NCI-H128 (cell line): Measurements from ENCODE around the gene SMARCC1.
A peak's percentile ranks its signal among the peaks of the same experiment; 100 is the strongest.
"Not testable (repeated sequence)": the region's sequence is repeated elsewhere in the genome, so short reads cannot be mapped to it uniquely, and the experiment has no call there.

ENCODE experiments used
- DNase-seq: peaks from one replicate; lab custom pipeline; 2025; ENCODE audit not compliant: unreplicated experiment; lab: John Stamatoyannopoulos, UW

The SMARCC1 gene

DNA sequence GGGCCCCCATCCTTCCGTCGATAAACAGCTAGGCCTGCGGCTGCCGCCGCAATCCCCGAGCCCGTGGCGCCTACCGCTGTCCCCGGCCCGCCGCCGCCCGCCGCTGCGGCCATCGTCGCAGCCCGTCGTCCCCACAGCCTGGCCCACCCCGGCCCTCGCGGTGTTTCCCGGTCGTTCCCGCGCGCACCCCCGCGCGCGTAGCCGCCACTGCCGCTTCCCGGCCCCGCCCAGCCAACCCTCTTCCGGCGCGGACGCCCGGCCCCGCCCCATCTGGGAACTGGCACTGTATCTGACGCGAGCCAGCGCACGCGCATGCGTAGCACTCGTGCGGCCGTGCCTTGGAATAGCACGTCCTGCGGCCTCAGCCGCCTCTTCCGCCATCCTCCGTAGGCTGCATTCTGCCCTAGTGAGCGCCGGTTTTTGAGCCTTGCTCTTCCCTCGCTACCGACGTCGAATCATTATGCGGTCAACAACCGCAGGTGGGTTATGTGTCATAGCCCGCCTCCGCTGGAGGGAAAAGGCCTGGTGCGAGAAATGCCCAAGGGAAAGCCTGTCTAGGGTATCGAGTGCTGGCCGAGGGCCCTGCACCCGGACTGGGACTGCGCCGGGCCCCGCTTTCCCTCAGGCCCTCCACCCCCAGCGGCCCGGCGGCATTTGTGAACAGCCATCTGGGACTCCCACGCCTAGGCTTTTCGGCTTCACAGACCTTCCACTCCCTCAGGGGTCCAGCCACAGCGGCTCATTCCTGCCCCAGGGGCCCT, at the start of gene SMARCC1:
Gene SMARCC1 (minus strand): TSS at position 209 of the 761 bp plus-strand sequence. CDS start 96 bp downstream, at position 113.
- DNase-seq = peak; percentile 90

- not testable (repeated sequence) for DNase-seq
Observed at GRCh38 chr3:47829482-47829881, 47.8 kb upstream of the SMARCC1 start.

DNA sequence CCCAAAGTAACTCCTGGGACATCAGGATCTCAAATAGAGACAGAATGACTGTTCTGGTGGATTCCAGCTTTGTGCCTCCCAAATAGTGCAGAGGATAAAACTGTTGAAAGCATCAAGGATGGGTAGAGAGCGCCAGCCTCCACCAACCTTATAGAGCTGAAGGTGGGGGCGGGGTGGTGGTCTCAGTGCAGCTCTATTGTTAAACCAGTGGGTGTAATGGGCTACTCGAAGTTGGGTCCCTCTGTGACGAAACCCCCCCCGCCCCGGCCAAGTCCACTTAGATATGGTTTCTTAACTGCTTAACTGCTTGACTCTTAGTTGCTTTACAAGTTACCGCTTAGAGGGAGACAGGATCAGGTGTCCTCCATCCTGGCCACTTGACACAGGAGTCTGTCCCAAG, 43.9 kb upstream of the SMARCC1 start:
- no peak for DNase-seq

DNA sequence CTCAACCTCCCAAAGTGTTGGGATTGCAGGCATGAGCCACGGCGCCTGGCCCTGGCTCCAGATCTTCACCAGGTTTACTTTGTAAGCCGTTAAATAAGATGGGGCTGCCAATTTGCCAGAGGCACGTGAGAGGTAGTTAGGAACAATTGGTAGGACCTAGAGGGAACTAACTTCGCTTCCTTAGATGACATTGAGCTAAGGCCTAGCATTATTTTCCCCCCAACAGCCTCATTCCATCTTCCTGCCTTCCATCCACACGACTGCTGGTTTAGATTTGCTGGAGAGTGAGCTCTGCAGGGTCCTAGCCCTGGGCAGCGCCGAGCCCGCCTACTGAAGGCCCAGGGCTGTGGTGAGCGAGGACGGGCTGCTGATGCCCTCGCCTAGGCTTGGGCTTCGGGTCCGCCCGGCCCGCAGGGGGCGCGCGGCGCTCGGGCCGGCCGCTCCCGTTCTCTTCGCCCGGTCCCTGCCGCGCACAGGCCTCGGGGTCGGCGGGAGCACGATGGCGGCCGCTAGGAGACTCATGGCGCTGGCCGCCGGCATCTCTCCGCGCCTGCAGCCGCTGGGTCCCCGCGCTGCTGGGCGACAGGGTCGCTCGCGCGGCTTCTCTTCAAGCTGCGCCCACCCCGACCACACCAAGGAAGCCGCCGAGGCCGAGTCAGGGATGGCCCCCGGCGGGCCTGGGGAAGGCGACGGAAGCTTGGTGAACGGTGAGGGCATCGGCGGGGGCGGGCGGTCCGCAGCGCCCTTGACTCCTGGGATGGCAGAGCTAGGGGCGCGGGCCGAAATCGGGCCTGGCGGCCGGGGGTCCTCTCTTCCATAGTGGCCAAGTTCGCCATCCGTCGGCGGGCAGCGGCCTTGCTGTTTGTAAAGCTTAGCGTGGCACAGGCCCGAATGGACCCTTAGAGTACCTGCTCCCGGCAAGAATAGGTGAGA, 43.1 kb upstream of the SMARCC1 start:
- DNase-seq = peak; percentile 28

DNA sequence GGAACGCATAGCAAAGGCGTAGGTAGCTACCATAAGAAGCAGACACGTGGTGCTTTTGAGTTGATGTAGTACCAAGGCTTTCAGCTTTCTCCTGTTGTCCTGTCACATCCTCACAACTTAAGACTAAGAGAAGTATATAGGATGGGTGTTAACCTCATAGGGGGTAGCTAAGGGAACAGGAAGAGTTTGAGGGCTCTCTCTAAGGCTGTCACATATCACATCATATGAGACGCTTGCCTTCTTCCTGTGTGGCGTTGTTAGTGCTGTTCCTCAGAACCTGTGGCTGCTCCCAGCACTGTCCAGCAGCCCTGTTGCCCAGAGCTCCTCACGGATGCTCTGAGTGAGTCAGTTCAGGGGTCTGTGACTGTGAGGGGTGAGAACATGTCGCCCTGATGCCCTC, 35.9 kb upstream of the SMARCC1 start:
- DNase-seq = no peak

- no peak for DNase-seq
Observed at GRCh38 chr3:47813551-47814177, 32.0 kb upstream of the SMARCC1 start.

DNA sequence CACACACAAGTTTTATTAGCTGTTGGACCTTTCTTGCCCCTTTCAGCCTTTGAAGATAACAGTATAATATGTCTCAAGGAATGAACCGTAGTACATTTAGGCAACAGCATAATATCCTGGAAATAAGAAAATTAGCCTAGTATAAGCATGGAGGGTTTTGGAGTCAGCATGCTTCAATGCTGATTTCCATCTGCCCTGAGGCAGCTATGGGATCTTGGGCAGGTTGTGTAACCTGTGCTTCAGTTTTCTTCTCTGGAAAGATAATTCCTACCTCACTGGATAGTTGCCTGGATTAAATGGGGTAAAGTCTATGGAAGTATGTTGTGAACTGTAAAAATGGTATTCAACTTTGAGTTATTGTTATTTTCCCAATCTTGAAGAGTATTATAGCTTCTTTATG, 22.9 kb upstream of the SMARCC1 start:
- no peak for DNase-seq

GRCh38 chr3:47803480-47804025, 21.9 kb upstream of the SMARCC1 start:
- no peak for DNase-seq

DNA sequence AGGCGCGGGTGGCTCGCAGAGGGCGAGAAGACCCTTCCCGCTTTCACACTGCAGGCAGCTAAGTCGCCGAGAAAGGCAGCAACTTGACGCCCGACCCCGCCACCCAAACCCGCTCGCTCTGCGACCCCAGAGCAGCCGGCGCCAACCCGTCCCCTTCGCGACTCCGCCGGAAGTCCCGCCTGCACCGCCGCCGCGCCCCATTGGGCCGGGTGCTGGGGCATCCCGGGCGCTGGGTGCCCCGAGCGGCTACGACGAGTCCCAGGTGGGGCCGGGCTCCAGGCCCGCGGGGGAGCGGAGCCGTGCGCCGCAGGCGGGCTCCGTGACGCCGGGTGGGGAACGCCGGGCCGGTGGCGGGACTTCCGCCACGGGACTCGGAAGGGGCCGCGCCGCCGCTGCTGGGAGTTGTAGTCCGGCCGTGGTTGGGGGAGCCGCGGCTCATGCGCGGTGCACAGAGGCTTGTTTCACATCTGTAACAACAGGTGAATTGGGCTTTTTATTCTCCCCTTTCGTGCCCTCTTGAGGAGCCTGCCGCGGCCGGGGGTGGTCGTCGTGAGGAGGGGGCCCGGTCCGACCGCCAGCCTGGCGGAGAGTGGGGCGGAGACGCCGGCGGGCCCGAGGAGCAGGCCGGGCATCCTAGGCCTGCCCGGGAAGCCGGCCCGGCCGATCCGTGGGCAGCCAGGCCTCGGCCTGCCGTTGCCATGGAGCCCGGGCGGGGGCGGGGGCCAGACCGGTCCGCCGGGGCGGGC, 21.2 kb upstream of the SMARCC1 start, which contains the start of gene DHX30:
Gene DHX30 (plus strand): TSS at position 405 of the 746 bp plus-strand sequence. CDS start 7,546 bp downstream, outside the sequence.
- peak; percentile 22 for DNase-seq

- no peak for DNase-seq
Observed at GRCh38 chr3:47799733-47800132, 18.0 kb upstream of the SMARCC1 start.

- no peak for DNase-seq
Observed at GRCh38 chr3:47794544-47794943, 12.9 kb upstream of the SMARCC1 start.

DNA sequence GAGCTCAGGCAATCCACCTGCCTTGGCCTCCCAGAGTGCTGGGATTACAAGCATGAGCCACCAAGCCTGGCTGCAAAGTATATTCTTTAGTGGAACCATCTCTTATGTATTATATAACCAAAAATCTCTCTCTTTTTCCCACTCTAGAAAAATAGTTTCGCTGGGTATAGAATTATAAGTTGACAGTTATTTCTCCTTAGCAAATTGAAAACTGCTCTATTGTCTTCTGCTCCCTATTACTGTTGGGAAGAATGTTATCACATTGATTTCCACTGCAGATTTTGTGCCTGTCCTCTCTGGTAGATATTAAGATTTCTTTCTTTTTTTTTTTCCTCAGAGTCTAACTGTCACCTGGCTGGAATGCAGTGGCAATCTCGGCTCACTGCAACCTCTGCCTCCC, 11.0 kb upstream of the SMARCC1 start:
- no peak for DNase-seq

DNA sequence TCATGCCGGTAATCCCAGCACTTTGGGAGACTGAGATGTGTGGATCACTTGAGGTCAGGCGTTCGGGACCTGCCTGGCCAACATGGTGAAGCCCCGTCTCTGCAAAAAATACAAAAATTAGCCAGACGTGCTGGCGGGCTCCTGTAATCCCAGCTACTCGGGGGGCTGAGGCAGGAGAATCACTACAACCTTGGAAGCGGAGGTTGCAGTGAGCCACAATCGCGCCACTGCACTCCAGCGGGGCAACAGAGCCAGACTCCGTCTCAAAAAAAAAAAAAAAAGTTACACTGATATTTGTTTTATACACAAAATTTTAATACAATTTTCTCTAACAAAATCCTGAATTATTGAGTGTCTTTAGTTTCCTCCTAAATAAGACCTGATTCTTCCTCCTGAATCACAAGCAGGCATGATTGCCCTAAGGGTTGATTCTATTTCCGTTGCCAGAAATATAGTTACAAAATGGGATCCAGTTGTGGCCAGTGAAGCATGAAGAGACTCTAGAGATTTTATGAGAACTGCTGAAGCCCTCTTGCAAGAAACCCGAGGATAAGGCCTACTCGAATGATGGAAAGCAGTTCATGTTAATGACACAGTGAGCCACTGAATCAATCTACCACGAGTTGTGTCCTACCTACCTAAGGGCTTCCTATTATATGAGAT, 9.6 kb upstream of the SMARCC1 start:
- DNase-seq = no peak

GRCh38 chr3:47783673-47784072, 2.0 kb upstream of the SMARCC1 start:
- no peak for DNase-seq

- DNase-seq = no peak
Observed at GRCh38 chr3:47782446-47783308, 984 bp upstream of the SMARCC1 start.

DNA sequence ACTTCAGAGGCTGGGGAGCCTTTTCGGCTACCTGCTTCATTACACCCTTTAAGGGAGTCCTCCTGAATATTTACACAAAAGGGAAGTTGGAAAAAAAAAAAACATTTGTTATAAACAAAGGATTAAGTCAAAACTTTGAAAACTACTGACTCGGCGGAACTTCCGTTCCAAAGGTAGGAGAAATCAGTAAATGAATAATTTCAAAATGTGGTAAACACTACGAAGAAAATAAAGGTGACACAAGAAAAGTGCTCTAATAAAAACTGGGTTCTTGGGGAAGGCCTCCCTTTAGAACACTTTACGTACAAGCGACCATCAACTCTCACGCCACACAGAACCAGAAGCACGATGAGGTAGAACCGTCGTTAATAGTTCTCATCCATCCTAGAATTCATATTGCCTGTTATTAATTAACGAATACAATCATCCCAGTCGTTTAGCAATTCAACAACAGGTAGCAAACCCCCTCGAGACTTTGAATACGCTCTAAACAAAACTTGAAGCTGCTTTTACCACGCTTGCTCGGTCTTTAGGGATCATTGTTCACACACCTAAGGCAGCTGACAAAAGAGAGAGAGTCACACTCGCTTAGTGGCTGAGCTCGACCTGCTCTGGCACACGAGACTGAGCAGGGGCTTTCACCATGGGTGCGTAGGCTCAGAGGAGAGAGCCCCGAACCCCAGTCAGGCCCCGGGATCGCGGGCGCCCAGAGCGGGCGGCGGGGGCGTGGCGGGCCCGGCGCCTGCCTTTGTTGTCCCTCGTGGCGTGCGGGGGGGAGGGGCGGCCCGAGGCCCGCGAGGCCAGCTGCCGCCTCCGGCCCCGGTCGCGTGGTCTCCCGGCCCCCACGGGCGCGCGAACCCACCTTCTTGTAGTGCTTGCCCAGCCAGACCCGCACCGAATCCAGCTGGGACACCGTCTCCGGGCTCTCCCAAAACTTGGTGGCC, 680 bp downstream of the SMARCC1 start:
- DNase-seq = peak; percentile 9

GRCh38 chr3:47778746-47779145, 2.9 kb downstream of the SMARCC1 start:
- no peak for DNase-seq

- DNase-seq = no peak
Observed at GRCh38 chr3:47772788-47773187, 8.9 kb downstream of the SMARCC1 start.
